HCT116 (cell line): ENCODE results near the gene UROD. TPM values are rescaled to one million over a fixed set of nuclear protein-coding genes. Genes with fewer than 3 reads are reported as not detected.

Experiments used
- ATAC-seq: fragments of 200-7000 bp; cut with Tn5 transposase; 2 replicates; pipeline ENCODE4 v1.9.1; 2020; ENCODE audit warnings: mild to moderate bottlenecking, moderate library complexity
- BruUV-seq: library from RNA; stranded (reverse); fragments of 400-500 nt; replicated peaks from 2 replicates; lab custom pipeline; 2021; lab: Mats Ljungman, UMichigan
- CTCF ChIA-PET: fragments of 300-600 bp; sonication (Branson Sonifier 250); formaldehyde crosslinking; loops from one replicate; lab custom pipeline; 2021; ENCODE audit warnings: antibody characterized with exemption; lab: Charles Lee
- POLR2A ChIA-PET: fragments of 300-600, 350-600 bp; sonication (Branson Sonifier 250); formaldehyde crosslinking; loops from one replicate; lab custom pipeline; 2021; ENCODE audit warnings: antibody characterized with exemption; lab: Charles Lee
- RAD21 ChIA-PET, 2 experiments: fragments of 300-600 bp; sonication (Branson Sonifier 250); formaldehyde crosslinking; loops; one replicate each; lab custom pipeline; 2023; ENCODE audit warnings: low total read pairs in 2 of 2; ENCODE audit not compliant: uncharacterized antibody in 2 of 2, unreplicated experiment in 2 of 2, low non-redundant PET in 1 of 2; lab: Charles Lee
- DNase-seq: peaks from one replicate; pipeline ENCODE4 v3.0.0-alpha.2; 2010; ENCODE audit warnings: low read depth, low spot score
- H2AFZ ChIP-seq: fragments of 200-600 bp; shearing (Covaris generic), sonication (generic); 2 replicates; pipeline ENCODE4 v1.6.1; 2017; ENCODE audit warnings: low read depth, mixed run types, mixed read lengths, antibody characterized with exemption, low read length; ENCODE audit not compliant: poor library complexity, severe bottlenecking
- H3K27ac ChIP-seq: 2 replicates; pipeline ENCODE4 v1.5.1; 2012; ENCODE audit warnings: low read depth, low read length
- H3K27me3 ChIP-seq: fragments of 200-600 bp; sonication (generic); 2 replicates; pipeline ENCODE4 v1.6.1; 2016; ENCODE audit warnings: mixed run types, low read length, mixed read lengths; ENCODE audit not compliant: insufficient read depth
- H3K36me3 ChIP-seq, 2 experiments: fragments of 200-500 bp in 1 of 2; fragments of 200-600 bp in 1 of 2; sonication (Bioruptor generic) in 1 of 2; sonication (generic) in 1 of 2; 2 replicates each; pipeline versions ENCODE4 v1.5.1 to v1.6.1; 2014 to 2016; ENCODE audit warnings: low read length in 2 of 2, inconsistent platforms in 1 of 2, mixed read lengths in 1 of 2, mixed run types in 1 of 2; ENCODE audit not compliant: insufficient read depth in 2 of 2, control insufficient read depth in 1 of 2
- H3K4me1 ChIP-seq, 2 experiments: fragments of 200-600 bp in 1 of 2; sonication (generic) in 1 of 2; 2 replicates each; pipeline versions ENCODE4 v1.5.1 to v1.6.1; 2012 to 2017; ENCODE audit warnings: low read length in 2 of 2, inconsistent platforms in 1 of 2, mild to moderate bottlenecking in 1 of 2, mixed read lengths in 1 of 2, mixed run types in 1 of 2, moderate library complexity in 1 of 2; ENCODE audit not compliant: insufficient read depth in 2 of 2, control insufficient read depth in 1 of 2
- H3K4me2 ChIP-seq: fragments of 200-600 bp; sonication (generic); 2 replicates; pipeline ENCODE4 v1.6.1; 2017; ENCODE audit warnings: mixed run types, low read length, mixed read lengths
- H3K4me3 ChIP-seq, 2 experiments: fragments of 200-600 bp in 1 of 2; sonication (generic) in 1 of 2; replicated peaks in 1 of 2; 2 replicates each; pipeline ENCODE4 v1.5.1; 2011 to 2016; ENCODE audit warnings: low read length in 2 of 2, control low read depth in 1 of 2, low read depth in 1 of 2, mild to moderate bottlenecking in 1 of 2, mixed read lengths in 1 of 2, mixed run types in 1 of 2
- H3K79me2 ChIP-seq: fragments of 200-600 bp; sonication (generic); 2 replicates; pipeline ENCODE4 v1.6.1; 2017; ENCODE audit warnings: mild to moderate bottlenecking, mixed run types, low read length, moderate library complexity, mixed read lengths; ENCODE audit not compliant: insufficient read depth
- H3K9ac ChIP-seq: fragments of 200-600 bp; sonication (generic); 2 replicates; pipeline ENCODE4 v1.6.1; 2016; ENCODE audit warnings: low read length, mixed read lengths
- H3K9me2 ChIP-seq: fragments of 200-600 bp; sonication (generic), shearing (Covaris generic); 2 replicates; pipeline ENCODE4 v1.6.1; 2017; ENCODE audit warnings: mixed run types, mild to moderate bottlenecking, moderate library complexity; ENCODE audit not compliant: insufficient read depth
- H3K9me3 ChIP-seq, 2 experiments: fragments of 200-500 bp in 1 of 2; fragments of 200-600 bp in 1 of 2; sonication (Bioruptor generic) in 1 of 2; sonication (generic) in 1 of 2; 2 replicates each; pipeline ENCODE4 v1.6.1; 2014 to 2017; ENCODE audit warnings: low read length in 2 of 2, mixed read lengths in 2 of 2, inconsistent platforms in 1 of 2, low read depth in 1 of 2, mild to moderate bottlenecking in 1 of 2, mixed run types in 1 of 2, moderate library complexity in 1 of 2; ENCODE audit not compliant: control insufficient read depth in 1 of 2, insufficient read depth in 1 of 2
- H4K20me1 ChIP-seq: fragments of 200-600 bp; sonication (generic), shearing (Covaris generic); 2 replicates; pipeline ENCODE4 v1.6.1; 2017; ENCODE audit warnings: mixed run types, mild to moderate bottlenecking, moderate library complexity; ENCODE audit not compliant: insufficient read depth
- ATF3 ChIP-seq: IDR thresholded peaks from 2 replicates; pipeline ENCODE4 v1.6.1; 2012
- CBX3 ChIP-seq: IDR thresholded peaks from 2 replicates; pipeline ENCODE4 v1.6.1; 2012; ENCODE audit warnings: low read depth
- CEBPB ChIP-seq: IDR thresholded peaks from 2 replicates; pipeline ENCODE4 v1.6.1; 2012; ENCODE audit warnings: low read depth
- CTCF ChIP-seq, 3 experiments: fragments of 200-600 bp in 1 of 3; sonication (generic) in 1 of 3; IDR thresholded peaks in 2 of 3; conservative IDR thresholded peaks in 1 of 3; 2 replicates each; pipeline ENCODE4 v1.5.1; 2012 to 2017; ENCODE audit warnings: low read depth in 2 of 3, low read length in 2 of 3, antibody characterized with exemption in 1 of 3, borderline replicate concordance in 1 of 3, control low read depth in 1 of 3, mild to moderate bottlenecking in 1 of 3, mixed read lengths in 1 of 3, mixed run types in 1 of 3, moderate library complexity in 1 of 3; ENCODE audit not compliant: insufficient read depth in 1 of 3
- EGR1 ChIP-seq: IDR thresholded peaks from 2 replicates; pipeline ENCODE4 v1.6.1; 2012; ENCODE audit warnings: low read depth
- ELF1 ChIP-seq: IDR thresholded peaks from 2 replicates; pipeline ENCODE4 v1.6.1; 2012; ENCODE audit warnings: low read depth, borderline replicate concordance
- EZH2 ChIP-seq: fragments of 200-600 bp; sonication (generic); IDR thresholded peaks from 2 replicates; pipeline ENCODE4 v1.6.1; 2017; ENCODE audit warnings: antibody characterized with exemption, mixed run types
- EZH2phosphoT487 ChIP-seq: fragments of 200-600 bp; IDR thresholded peaks from 2 replicates; pipeline ENCODE4 v1.6.1; 2018; ENCODE audit warnings: antibody characterized with exemption, borderline replicate concordance
- JUND ChIP-seq: IDR thresholded peaks from 2 replicates; pipeline ENCODE4 v1.6.1; 2012
- POLR2AphosphoS5 ChIP-seq: IDR thresholded peaks from 2 replicates; pipeline ENCODE4 v1.6.1; 2011; ENCODE audit warnings: mild to moderate bottlenecking, low read depth, low read length, moderate library complexity
- RAD21 ChIP-seq: IDR thresholded peaks from 2 replicates; pipeline ENCODE4 v1.6.1; 2012; ENCODE audit warnings: low read depth, mild to moderate bottlenecking
- REST ChIP-seq: IDR thresholded peaks from 2 replicates; pipeline ENCODE4 v1.6.1; 2012; ENCODE audit warnings: low read depth
- SRF ChIP-seq: IDR thresholded peaks from 2 replicates; pipeline ENCODE4 v1.6.1; 2012; ENCODE audit warnings: low read depth
- TCF7L2 ChIP-seq: IDR thresholded peaks from 2 replicates; pipeline ENCODE4 v1.7.0; 2011; ENCODE audit warnings: borderline replicate concordance, inconsistent platforms; ENCODE audit not compliant: insufficient read depth, insufficient read length; ENCODE audit errors: extremely low read depth
- ZNF274 ChIP-seq: fragments of 200-500 bp; sonication (Bioruptor generic); IDR thresholded peaks from 2 replicates; pipeline ENCODE4 v1.6.1; 2014; ENCODE audit warnings: mild to moderate bottlenecking, low read depth, low read length, inconsistent platforms
- intact Hi-C: fragments of 100-400 bp; cut with micrococcal nuclease; formaldehyde crosslinking; loops from 2 replicates; pipeline ENCODE4 v1.10.0; 2022
- total RNA-seq: library from RNA; stranded (reverse); gene quantifications from one replicate; pipeline ENCODE4 v1.2.1, GENCODE V29; 2021; ENCODE audit not compliant: unreplicated experiment

Gene UROD
- total RNA-seq, 1 experiment from 2014 or later = 73.7 TPM

- no peaks in the 10 kb centered on the region for H4K20me1 ChIP-seq
- DNase-seq (no peak), ATAC-seq (no peak)
- no peaks in the 10 kb centered on the region for H3K27me3 ChIP-seq
- RAD21 ChIA-PET = no interaction called here
- no peak overlapping the region for H3K4me2 ChIP-seq
- CTCF ChIA-PET = no interaction called here
- H3K9ac ChIP-seq = no peak overlapping the region
- no peaks in the 10 kb centered on the region for H3K79me2 ChIP-seq
- H3K4me3 ChIP-seq = no peak overlapping the region
- BruUV-seq = no TSS peak
- H3K27ac ChIP-seq = no peak overlapping the region
- H3K4me1 ChIP-seq = no peaks in the 10 kb centered on the region
- intact Hi-C loops = no loop called here
- no peaks in the 10 kb centered on the region for H3K9me3 ChIP-seq
- no peaks in the 10 kb centered on the region for H3K9me2 ChIP-seq
- TF ChIP-seq EGR1 (no peak), ELF1 (no peak), REST (no peak), CEBPB (no peak), ZNF274 (no peak), CBX3 (no peak), EZH2phosphoT487 (no peak), EZH2 (no peak), POLR2AphosphoS5 (no peak), CTCF (IDR thresholded peaks at IDR 0.05 in 2 of 3, conservative IDR thresholded peaks at IDR 0.05 in 1 of 3; ENCODE audit: borderline replicate concordance in 1 of 3, insufficient read depth in 1 of 3, low read depth in 2 of 3, low read length in 2 of 3) (no peak), ATF3 (no peak), RAD21 (no peak), JUND (no peak), TCF7L2 (no peak), SRF (no peak)
- no peaks in the 10 kb centered on the region for H3K36me3 ChIP-seq
- no peak overlapping the region for H2AFZ ChIP-seq
- POLR2A ChIA-PET = no interaction called here
Measured at GRCh38 chr1:45057542-45057941, 45.5 kb downstream of the UROD start.
